GM06990 (cell line): ENCODE measurements around the gene LMF2.
A peak's percentile ranks its signal among the peaks of the same experiment; 100 is the strongest.

Experiments
- DNase-seq: peaks from one replicate; pipeline ENCODE4 v3.0.0-alpha.2; 2011; ENCODE audit not compliant: insufficient read length; ENCODE audit errors: extremely low read depth
- H3K27me3 ChIP-seq: replicated peaks from 2 replicates; pipeline ENCODE4 v1.6.0; 2011; ENCODE audit warnings: low read length; ENCODE audit not compliant: control insufficient read depth, insufficient read depth
- H3K36me3 ChIP-seq: 2 replicates; pipeline ENCODE4 v1.5.1; 2011; ENCODE audit warnings: low read length; ENCODE audit not compliant: control insufficient read depth, insufficient read depth
- H3K4me3 ChIP-seq: replicated peaks from 2 replicates; pipeline ENCODE4 v1.5.1; 2011; ENCODE audit warnings: low read depth, mild to moderate bottlenecking, control low read depth, low read length
- TF ChIP-seq, protein P1 (sequence below): IDR thresholded peaks from 2 replicates; pipeline ENCODE4 v1.5.1; 2011; ENCODE audit warnings: low read length, control low read depth, mild to moderate bottlenecking, inconsistent platforms; ENCODE audit not compliant: insufficient read depth, poor library complexity, severe bottlenecking

LMF2 gene

DNA sequence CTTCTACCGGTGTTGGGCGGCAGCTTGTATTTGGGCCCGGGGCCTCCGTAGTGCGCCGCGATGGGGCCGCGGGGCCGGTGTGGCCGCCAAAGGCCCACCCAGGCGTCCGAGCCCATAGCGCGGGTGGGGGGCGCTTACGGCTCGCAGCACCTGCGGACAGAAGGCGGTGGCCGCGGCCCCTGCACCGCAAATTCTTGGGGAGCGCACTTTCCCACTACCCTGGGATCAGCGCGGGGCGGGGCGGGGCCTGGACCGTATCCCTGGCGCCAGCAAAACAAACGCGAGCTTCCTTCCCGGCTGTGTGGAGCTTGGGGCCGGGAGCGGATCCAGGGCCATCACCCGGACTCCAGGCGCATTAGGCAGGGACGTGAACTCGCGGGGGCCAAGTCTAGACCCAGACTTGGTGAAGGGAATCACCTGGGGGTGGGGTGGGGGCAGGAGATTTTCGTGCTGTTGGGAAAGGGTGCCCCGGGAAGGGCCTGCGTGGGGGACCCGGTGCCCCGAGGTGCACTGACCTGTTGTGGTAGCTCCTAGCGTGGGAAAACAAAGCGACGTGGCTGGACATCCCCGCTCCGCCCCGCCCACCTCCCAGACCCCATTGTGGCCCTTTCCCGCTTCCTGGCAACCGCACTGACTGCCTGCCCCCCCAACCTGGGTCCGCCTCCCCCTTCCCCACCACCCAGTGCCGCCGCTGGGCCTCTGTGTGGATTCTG is 24.6 kb upstream of the LMF2 start:
- DNase-seq: peak; percentile 67
- H3K36me3 ChIP-seq: no peaks in the 10 kb centered on the region
- peak overlapping the region; percentile 90 for H3K4me3 ChIP-seq
- TF ChIP-seq, protein P1, sequence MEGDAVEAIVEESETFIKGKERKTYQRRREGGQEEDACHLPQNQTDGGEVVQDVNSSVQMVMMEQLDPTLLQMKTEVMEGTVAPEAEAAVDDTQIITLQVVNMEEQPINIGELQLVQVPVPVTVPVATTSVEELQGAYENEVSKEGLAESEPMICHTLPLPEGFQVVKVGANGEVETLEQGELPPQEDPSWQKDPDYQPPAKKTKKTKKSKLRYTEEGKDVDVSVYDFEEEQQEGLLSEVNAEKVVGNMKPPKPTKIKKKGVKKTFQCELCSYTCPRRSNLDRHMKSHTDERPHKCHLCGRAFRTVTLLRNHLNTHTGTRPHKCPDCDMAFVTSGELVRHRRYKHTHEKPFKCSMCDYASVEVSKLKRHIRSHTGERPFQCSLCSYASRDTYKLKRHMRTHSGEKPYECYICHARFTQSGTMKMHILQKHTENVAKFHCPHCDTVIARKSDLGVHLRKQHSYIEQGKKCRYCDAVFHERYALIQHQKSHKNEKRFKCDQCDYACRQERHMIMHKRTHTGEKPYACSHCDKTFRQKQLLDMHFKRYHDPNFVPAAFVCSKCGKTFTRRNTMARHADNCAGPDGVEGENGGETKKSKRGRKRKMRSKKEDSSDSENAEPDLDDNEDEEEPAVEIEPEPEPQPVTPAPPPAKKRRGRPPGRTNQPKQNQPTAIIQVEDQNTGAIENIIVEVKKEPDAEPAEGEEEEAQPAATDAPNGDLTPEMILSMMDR: no peak
- H3K27me3 ChIP-seq: no peaks in the 10 kb centered on the region

DNA sequence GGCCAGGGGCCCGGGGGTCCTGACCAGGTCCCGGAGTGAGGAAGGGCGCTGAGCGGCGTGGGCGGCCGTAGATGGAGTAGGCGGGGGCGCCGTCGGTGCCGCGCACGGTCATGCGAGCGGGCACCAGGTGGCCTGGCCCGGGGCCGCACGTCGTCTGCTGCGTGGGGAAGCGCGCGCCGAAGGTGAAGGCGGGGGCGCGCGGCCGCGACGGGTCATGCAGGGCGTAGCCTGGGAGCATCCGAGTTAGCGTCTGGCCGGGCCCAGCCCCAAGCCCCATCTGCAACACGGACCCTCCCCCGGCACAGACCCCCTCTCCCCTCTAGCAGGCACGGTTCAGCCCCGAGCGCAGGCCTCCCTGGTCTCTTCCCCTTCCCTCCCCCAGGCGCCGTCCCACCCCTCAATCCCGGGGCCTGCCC is 24.1 kb upstream of the LMF2 start:
- Histone ChIP-seq H3K4me3 (peak overlapping the region; percentile 90), H3K27me3 (no peaks in the 10 kb centered on the region), H3K36me3 (no peaks in the 10 kb centered on the region)
- DNase-seq: peak; percentile 92
- TF ChIP-seq, protein P1: no peak

DNA sequence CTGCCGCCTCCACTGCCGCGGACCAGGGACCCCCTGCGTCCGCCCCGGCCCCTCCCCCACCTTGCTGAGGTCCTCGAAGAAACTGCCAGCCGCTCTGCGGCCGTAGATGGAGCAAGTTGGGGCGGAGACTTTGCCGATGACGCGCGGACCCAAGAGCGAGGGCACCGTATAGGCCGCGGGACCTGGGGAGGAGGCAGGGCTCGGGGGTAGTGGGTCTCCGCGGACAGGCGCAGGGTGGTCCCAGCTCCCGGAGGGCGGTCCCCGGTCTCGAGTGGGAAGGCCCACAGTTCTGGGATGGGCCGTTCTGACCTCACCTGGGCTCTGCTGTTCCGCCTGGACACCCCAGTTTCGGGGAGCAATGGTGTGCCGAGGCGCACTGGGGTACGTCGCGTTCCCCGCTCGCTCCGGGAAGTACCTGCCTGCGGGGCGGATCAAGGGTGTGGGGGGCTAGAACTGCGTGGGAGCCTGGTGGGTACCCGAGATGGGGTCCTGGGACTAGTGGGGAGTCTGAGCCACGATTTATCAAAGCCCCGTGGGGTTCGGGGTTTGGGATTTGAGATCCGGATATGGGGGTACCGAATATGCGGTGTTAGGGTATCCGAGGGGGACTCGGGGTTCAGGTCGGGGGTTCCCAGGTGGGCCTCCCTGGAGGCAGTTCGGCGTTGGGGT is 23.5 kb upstream of the LMF2 start:
- DNase-seq: peak; percentile 91
- TF ChIP-seq, protein P1: no peak
- Histone ChIP-seq H3K27me3 (no peaks in the 10 kb centered on the region), H3K4me3 (peak overlapping the region; percentile 90), H3K36me3 (no peaks in the 10 kb centered on the region)

DNA sequence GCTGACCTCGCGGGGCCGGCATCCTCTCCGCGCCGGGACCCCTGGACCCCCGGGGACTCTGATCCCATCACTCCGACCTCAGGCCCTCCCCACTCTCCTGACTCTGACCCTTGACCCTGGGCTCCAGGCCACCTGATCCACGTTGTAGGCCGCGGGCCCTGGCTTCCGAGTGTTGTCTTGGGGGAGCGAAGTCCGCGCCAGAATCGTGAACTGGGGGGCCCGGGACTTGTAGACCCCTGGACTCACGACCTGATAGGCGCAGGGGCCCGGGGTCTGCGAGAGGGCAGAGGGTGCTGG is 23.0 kb upstream of the LMF2 start:
- Histone ChIP-seq H3K36me3 (no peaks in the 10 kb centered on the region), H3K27me3 (no peaks in the 10 kb centered on the region), H3K4me3 (peak overlapping the region; percentile 90)
- DNase-seq: no peak
- TF ChIP-seq, protein P1: no peak

DNA sequence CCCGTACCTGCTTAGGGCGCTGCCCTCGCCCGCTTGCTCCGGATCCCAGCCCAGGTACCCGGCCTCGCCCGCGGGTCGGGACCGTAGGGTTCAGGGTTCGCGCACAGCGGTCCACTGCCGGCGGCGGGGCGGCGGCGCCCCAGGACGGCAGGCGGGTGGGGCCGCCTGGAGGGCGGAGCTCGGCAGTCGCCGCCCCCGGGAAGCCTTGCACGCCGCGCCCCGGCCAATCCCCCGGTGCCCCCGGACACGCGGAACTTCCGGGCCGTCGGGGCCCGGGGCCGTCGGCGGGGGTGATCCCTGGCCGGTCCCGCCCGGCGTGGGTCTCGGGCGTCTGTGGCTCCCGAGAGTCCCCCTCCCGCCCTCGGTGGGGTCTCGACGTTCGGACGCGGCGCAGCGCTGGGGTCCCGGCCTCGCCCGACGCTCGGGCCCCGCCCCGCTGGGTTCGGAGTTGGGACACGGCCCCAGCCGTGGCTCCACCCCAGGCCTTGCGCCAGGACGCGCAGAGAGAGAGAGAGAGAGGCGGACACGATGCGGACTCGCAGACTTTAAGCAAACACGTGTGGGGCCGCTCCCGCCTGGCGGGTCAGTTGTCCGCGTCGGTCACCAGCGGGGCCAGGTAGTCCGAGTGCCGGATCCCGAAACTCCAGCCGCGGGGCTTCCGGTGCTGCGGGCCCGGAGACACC is 22.5 kb upstream of the LMF2 start, which contains the start of gene TYMP:
TSS of gene TYMP (minus strand) at position 116 of the 683 bp plus-strand sequence. CDS start 303 bp downstream, outside the sequence.
- peak; percentile 89 for DNase-seq
- Histone ChIP-seq H3K27me3 (no peaks in the 10 kb centered on the region), H3K4me3 (peak within 1 kb of the TSS; percentile 90), H3K36me3 (no peaks in the 10 kb centered on the region)
- TF ChIP-seq, protein P1: no peak
